HepG2 (cell line): ENCODE measurements around the gene DMBT1.

Source experiments
- EP300 ChIP-seq, 3 experiments: sonication (generic) in 1 of 3; formaldehyde crosslinking in 1 of 3; IDR thresholded peaks; 2 replicates each; pipeline versions ENCODE4 v1.5.1 to v1.6.1; 2011 to 2020; ENCODE audit warnings: low read depth in 2 of 3, low read length in 2 of 3, borderline replicate concordance in 1 of 3, improper control_type of control experiment in 1 of 3, mild to moderate bottlenecking in 1 of 3, missing genetic modification reagents in 1 of 3, moderate library complexity in 1 of 3
- JUND ChIP-seq: sonication (generic); formaldehyde crosslinking; IDR thresholded peaks from 2 replicates; pipeline ENCODE4 v1.8.0; 2022; ENCODE audit warnings: mild to moderate bottlenecking, missing genetic modification reagents
- KMT2B ChIP-seq: IDR thresholded peaks from 2 replicates; pipeline ENCODE4 v1.6.1; 2016; ENCODE audit warnings: missing genetic modification reagents, missing compliant biosample characterization
- ZNF256 ChIP-seq: sonication (generic); formaldehyde crosslinking; conservative IDR thresholded peaks from 2 replicates; pipeline ENCODE4 v1.4.0; 2020; ENCODE audit warnings: missing genetic modification reagents
- ZNF639 ChIP-seq: conservative IDR thresholded peaks from 2 replicates; pipeline ENCODE4 v1.6.1; 2018; ENCODE audit warnings: missing genetic modification reagents

- no peak for TF ChIP-seq EP300 (IDR thresholded peaks at IDR 0.05; ENCODE audit: low read depth in 2 of 2, low read length in 2 of 2)
- no peak for TF ChIP-seq EP300 (CRISPR knock-in tag; IDR thresholded peaks at IDR 0.05; ENCODE audit: borderline replicate concordance)
- TF ChIP-seq KMT2B (CRISPR knock-in tag) = no peak
- TF ChIP-seq ZNF256 (CRISPR knock-in tag) = no peak
- TF ChIP-seq JUND = no peak
- TF ChIP-seq ZNF639 (CRISPR knock-in tag) = no peak
Observed at GRCh38 chr10:122636953-122637352, 76.4 kb downstream of the DMBT1 start.
